ENCODE results near the gene PTOV1.

DNA sequence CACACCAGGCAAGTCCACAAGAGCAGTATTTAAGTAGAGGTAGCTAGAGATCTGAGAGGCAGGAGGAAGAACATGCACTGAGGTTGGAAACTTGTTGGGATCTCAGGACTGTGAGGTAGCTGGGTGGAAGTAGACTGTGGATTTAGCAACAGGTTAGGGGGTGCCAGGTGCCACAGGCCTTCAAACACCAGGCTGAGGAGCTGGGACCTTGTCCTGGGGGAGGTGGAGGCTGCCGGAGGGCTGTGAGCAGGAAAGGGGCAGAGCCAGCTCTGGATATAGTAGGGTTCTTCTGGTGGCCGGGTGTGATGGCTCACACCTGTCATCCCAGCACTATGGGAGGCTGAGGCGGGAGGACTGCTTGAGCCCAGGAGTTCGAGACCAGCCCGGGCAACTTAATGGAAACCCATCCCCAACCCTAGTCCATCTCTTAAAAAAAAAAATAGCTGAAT, 41.0 kb upstream of the PTOV1 start:
- TF ChIP-seq, protein P1, sequence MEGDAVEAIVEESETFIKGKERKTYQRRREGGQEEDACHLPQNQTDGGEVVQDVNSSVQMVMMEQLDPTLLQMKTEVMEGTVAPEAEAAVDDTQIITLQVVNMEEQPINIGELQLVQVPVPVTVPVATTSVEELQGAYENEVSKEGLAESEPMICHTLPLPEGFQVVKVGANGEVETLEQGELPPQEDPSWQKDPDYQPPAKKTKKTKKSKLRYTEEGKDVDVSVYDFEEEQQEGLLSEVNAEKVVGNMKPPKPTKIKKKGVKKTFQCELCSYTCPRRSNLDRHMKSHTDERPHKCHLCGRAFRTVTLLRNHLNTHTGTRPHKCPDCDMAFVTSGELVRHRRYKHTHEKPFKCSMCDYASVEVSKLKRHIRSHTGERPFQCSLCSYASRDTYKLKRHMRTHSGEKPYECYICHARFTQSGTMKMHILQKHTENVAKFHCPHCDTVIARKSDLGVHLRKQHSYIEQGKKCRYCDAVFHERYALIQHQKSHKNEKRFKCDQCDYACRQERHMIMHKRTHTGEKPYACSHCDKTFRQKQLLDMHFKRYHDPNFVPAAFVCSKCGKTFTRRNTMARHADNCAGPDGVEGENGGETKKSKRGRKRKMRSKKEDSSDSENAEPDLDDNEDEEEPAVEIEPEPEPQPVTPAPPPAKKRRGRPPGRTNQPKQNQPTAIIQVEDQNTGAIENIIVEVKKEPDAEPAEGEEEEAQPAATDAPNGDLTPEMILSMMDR (IDR thresholded peaks at IDR 0.05; ENCODE audit: low read length), result no peak
- TF ChIP-seq EZH2 (optimal IDR thresholded peaks at IDR 0.05; ENCODE audit: low read depth, low read length), result no peak

Measured in MM.1S (cell line).